Epidermal melanocyte (primary cell): Measurements from ENCODE around the gene TEX19.
"Not testable (repeated sequence)": the region's sequence is repeated elsewhere in the genome, so short reads cannot be mapped to it uniquely, and the experiment has no call there.

Experiments
- DNase-seq: peaks from one replicate; pipeline ENCODE4 v3.0.0; 2011; ENCODE audit warnings: low spot score; ENCODE audit not compliant: insufficient read length

Gene TEX19

GRCh38 chr17:82375359-82376041 lies 16.5 kb downstream of the TEX19 start:
- no peak for DNase-seq

- no peak for DNase-seq
These were observed 17.1 kb downstream of the TEX19 start for GRCh38 chr17:82376042-82376730.

- not testable (repeated sequence) for DNase-seq
These were observed 18.2 kb downstream of the TEX19 start for GRCh38 chr17:82377294-82377693.

- DNase-seq: no peak
These were observed 19.1 kb downstream of the TEX19 start for GRCh38 chr17:82377924-82378740.

- no peak for DNase-seq
These were observed 19.6 kb downstream of the TEX19 start for GRCh38 chr17:82378741-82379021.

- no peak for DNase-seq
These were observed 22.0 kb downstream of the TEX19 start for GRCh38 chr17:82380860-82381702.

GRCh38 chr17:82381703-82382009 lies 22.6 kb downstream of the TEX19 start:
- not testable (repeated sequence) for DNase-seq

GRCh38 chr17:82382220-82382932 lies 23.3 kb downstream of the TEX19 start:
- not testable (repeated sequence) for DNase-seq

GRCh38 chr17:82382933-82383255 lies 23.8 kb downstream of the TEX19 start:
- no peak for DNase-seq

GRCh38 chr17:82383411-82383810 lies 24.4 kb downstream of the TEX19 start:
- DNase-seq: no peak

- DNase-seq: no peak
These were observed 25.1 kb downstream of the TEX19 start for GRCh38 chr17:82384051-82384729.

GRCh38 chr17:82384730-82385481 lies 25.9 kb downstream of the TEX19 start:
- no peak for DNase-seq

- DNase-seq: no peak
These were observed 26.7 kb downstream of the TEX19 start for GRCh38 chr17:82385559-82386254.

GRCh38 chr17:82386255-82386831 lies 27.3 kb downstream of the TEX19 start:
- DNase-seq: no peak

- DNase-seq: no peak
These were observed 28.0 kb downstream of the TEX19 start for GRCh38 chr17:82386881-82387704.

GRCh38 chr17:82387705-82388106 lies 28.7 kb downstream of the TEX19 start:
- no peak for DNase-seq

GRCh38 chr17:82388223-82388921 lies 29.3 kb downstream of the TEX19 start:
- no peak for DNase-seq

GRCh38 chr17:82388922-82389283 lies 29.9 kb downstream of the TEX19 start:
- DNase-seq: no peak
